SK-N-SH treated with all-trans-retinoic acid at 6 μM for 48 hours (cell line): ENCODE measurements around the gene CDK11A.

Experiments
- ATAC-seq: fragments of 200-7000 bp; cut with Tn5 transposase; 3 replicates; pipeline ENCODE4 v1.9.1; 2020; ENCODE audit warnings: mild to moderate bottlenecking, moderate library complexity
- ARNTL ChIP-seq: fragments of 450-650 bp; formaldehyde crosslinking; IDR thresholded peaks from 2 replicates; pipeline ENCODE4 v1.5.0; 2020; ENCODE audit warnings: low read depth, mild to moderate bottlenecking, moderate library complexity, borderline replicate concordance
- BACH2 ChIP-seq: fragments of 250-450 bp; sonication (Bioruptor Pico); IDR thresholded peaks from 2 replicates; pipeline ENCODE4 v1.9.0; 2021; ENCODE audit warnings: mild to moderate bottlenecking, borderline replicate concordance
- CSDC2 ChIP-seq: fragments of 250-450 bp; sonication (Bioruptor Pico); IDR thresholded peaks from 2 replicates; pipeline ENCODE4 v1.5.0; 2020; ENCODE audit warnings: mild to moderate bottlenecking, moderate library complexity
- CSRNP3 ChIP-seq: fragments of 250-450 bp; sonication (Bioruptor Pico); IDR thresholded peaks from 2 replicates; pipeline ENCODE4 v1.5.1; 2021; ENCODE audit warnings: mild to moderate bottlenecking, moderate library complexity
- ESRRG ChIP-seq: fragments of 250-450 bp; sonication (Bioruptor Pico); IDR thresholded peaks from 2 replicates; pipeline ENCODE4 v1.6.1; 2021; ENCODE audit warnings: mild to moderate bottlenecking
- GLIS3 ChIP-seq: fragments of 250-450 bp; sonication (Bioruptor Pico); IDR thresholded peaks from 2 replicates; pipeline ENCODE4 v1.5.0; 2020; ENCODE audit warnings: mild to moderate bottlenecking, moderate library complexity
- ISL1 ChIP-seq: fragments of 250-450 bp; sonication (Bioruptor Pico); IDR thresholded peaks from 2 replicates; pipeline ENCODE4 v2.1.2; 2022; ENCODE audit warnings: mild to moderate bottlenecking, moderate library complexity
- OSR1 ChIP-seq: fragments of 250-450 bp; sonication (Bioruptor Pico); IDR thresholded peaks from 2 replicates; pipeline ENCODE4 v1.8.0; 2022; ENCODE audit warnings: moderate library complexity, mild to moderate bottlenecking, inconsistent platforms
- PATZ1 ChIP-seq: fragments of 250-450 bp; sonication (Bioruptor Pico); IDR thresholded peaks from 2 replicates; pipeline ENCODE4 v1.8.0; 2020; ENCODE audit warnings: mild to moderate bottlenecking, moderate library complexity, borderline replicate concordance
- POU6F1 ChIP-seq: fragments of 250-450 bp; sonication (Bioruptor Pico); IDR thresholded peaks from 2 replicates; pipeline ENCODE4 v1.8.0; 2021; ENCODE audit warnings: low read depth, mild to moderate bottlenecking, moderate library complexity, borderline replicate concordance
- PPARA ChIP-seq: fragments of 250-450 bp; sonication (Bioruptor Pico); IDR thresholded peaks from 2 replicates; pipeline ENCODE4 v1.5.0; 2020; ENCODE audit warnings: mild to moderate bottlenecking, borderline replicate concordance
- RARB ChIP-seq: fragments of 250-450 bp; sonication (Bioruptor Pico); IDR thresholded peaks from 2 replicates; pipeline ENCODE4 v1.8.0; 2021; ENCODE audit warnings: mild to moderate bottlenecking, moderate library complexity
- SNAI2 ChIP-seq: fragments of 250-450 bp; sonication (Bioruptor Pico); IDR thresholded peaks from 2 replicates; pipeline ENCODE4 v1.5.0; 2020; ENCODE audit warnings: mild to moderate bottlenecking, moderate library complexity
- TCF4 ChIP-seq: fragments of 250-450 bp; sonication (Bioruptor Pico); IDR thresholded peaks from 2 replicates; pipeline ENCODE4 v1.8.0; 2021; ENCODE audit warnings: mild to moderate bottlenecking, moderate library complexity, borderline replicate concordance
- TOX ChIP-seq: fragments of 250-450 bp; sonication (Bioruptor Pico); IDR thresholded peaks from 2 replicates; pipeline ENCODE4 v1.8.0; 2021; ENCODE audit warnings: mild to moderate bottlenecking, moderate library complexity, borderline replicate concordance
- TSHZ2 ChIP-seq: fragments of 250-450 bp; sonication (Bioruptor Pico); IDR thresholded peaks from 2 replicates; pipeline ENCODE4 v1.5.0; 2020; ENCODE audit warnings: mild to moderate bottlenecking, moderate library complexity
- ZC3H10 ChIP-seq: fragments of 250-450 bp; sonication (Bioruptor Pico); IDR thresholded peaks from 2 replicates; pipeline ENCODE4 v1.5.1; 2021; ENCODE audit warnings: mild to moderate bottlenecking, moderate library complexity
- ZFP3 ChIP-seq: fragments of 250-450 bp; sonication (Bioruptor Pico); IDR thresholded peaks from 2 replicates; pipeline ENCODE4 v1.5.0; 2020; ENCODE audit warnings: mild to moderate bottlenecking, moderate library complexity
- ZFP30 ChIP-seq: fragments of 450-650 bp; formaldehyde crosslinking; IDR thresholded peaks from 2 replicates; pipeline ENCODE4 v1.5.0; 2022; ENCODE audit warnings: mild to moderate bottlenecking, moderate library complexity
- ZNF565 ChIP-seq: fragments of 450-650 bp; formaldehyde crosslinking; conservative IDR thresholded peaks from 2 replicates; pipeline ENCODE4 v1.5.0; 2020; ENCODE audit warnings: low read depth, mild to moderate bottlenecking, moderate library complexity
- ZNF70 ChIP-seq: fragments of 450-650 bp; formaldehyde crosslinking; IDR thresholded peaks from 2 replicates; pipeline ENCODE4 v1.5.0; 2020; ENCODE audit warnings: mild to moderate bottlenecking, moderate library complexity
- ZNF8 ChIP-seq: fragments of 450-650 bp; formaldehyde crosslinking; IDR thresholded peaks from 2 replicates; pipeline ENCODE4 v1.5.0; 2020; ENCODE audit warnings: mild to moderate bottlenecking, moderate library complexity

Gene CDK11A

GRCh38 chr1:1764876-1765470 is 40.8 kb upstream of the CDK11A start:
- no peak for ATAC-seq
- TF ChIP-seq TSHZ2: no peak
- TF ChIP-seq ISL1 (CRISPR knock-in tag): no peak
- no peak for TF ChIP-seq PPARA (CRISPR knock-in tag)
- no peak for TF ChIP-seq TOX (CRISPR knock-in tag)
- TF ChIP-seq ZNF8 (CRISPR knock-in tag): no peak
- TF ChIP-seq ZC3H10 (CRISPR knock-in tag): no peak
- TF ChIP-seq OSR1 (CRISPR knock-in tag): no peak
- TF ChIP-seq RARB (CRISPR knock-in tag): no peak
- no peak for TF ChIP-seq TCF4 (CRISPR knock-in tag)
- no peak for TF ChIP-seq SNAI2 (CRISPR knock-in tag)
- no peak for TF ChIP-seq POU6F1 (CRISPR knock-in tag)
- TF ChIP-seq CSDC2 (CRISPR knock-in tag): no peak
- TF ChIP-seq GLIS3 (CRISPR knock-in tag): no peak
- no peak for TF ChIP-seq ESRRG (CRISPR knock-in tag)
- TF ChIP-seq ARNTL (CRISPR knock-in tag): no peak
- no peak for TF ChIP-seq BACH2
- no peak for TF ChIP-seq ZFP30 (CRISPR knock-in tag)
- TF ChIP-seq ZNF565 (CRISPR knock-in tag): no peak

- TF ChIP-seq TOX (CRISPR knock-in tag): no peak
- no peak for TF ChIP-seq CSRNP3
- TF ChIP-seq ZFP3 (CRISPR knock-in tag): no peak
- TF ChIP-seq GLIS3 (CRISPR knock-in tag): no peak
- TF ChIP-seq OSR1 (CRISPR knock-in tag): no peak
- no peak for TF ChIP-seq SNAI2 (CRISPR knock-in tag)
- TF ChIP-seq BACH2: no peak
- peak; percentile 22; the same call in 1 of the 3 replicates for ATAC-seq
Measured at GRCh38 chr1:1763657-1764621, 39.8 kb upstream of the CDK11A start.

- no peak for ATAC-seq
- no peak for TF ChIP-seq ZNF70 (CRISPR knock-in tag)
- TF ChIP-seq ZFP30 (CRISPR knock-in tag): no peak
- TF ChIP-seq ISL1 (CRISPR knock-in tag): no peak
- no peak for TF ChIP-seq BACH2
- no peak for TF ChIP-seq CSDC2 (CRISPR knock-in tag)
- TF ChIP-seq ZNF565 (CRISPR knock-in tag): no peak
- TF ChIP-seq TOX (CRISPR knock-in tag): no peak
- TF ChIP-seq PPARA (CRISPR knock-in tag): no peak
- no peak for TF ChIP-seq ZNF8 (CRISPR knock-in tag)
- no peak for TF ChIP-seq RARB (CRISPR knock-in tag)
- no peak for TF ChIP-seq ARNTL (CRISPR knock-in tag)
- TF ChIP-seq CSRNP3: no peak
- TF ChIP-seq PATZ1 (CRISPR knock-in tag): no peak
- no peak for TF ChIP-seq POU6F1 (CRISPR knock-in tag)
Measured at GRCh38 chr1:1761504-1762376, 37.6 kb upstream of the CDK11A start.
